ENCODE data around the gene PLXNA4.

PLXNA4 gene

GRCh38 chr7:132373879-132374278 lies 202.4 kb downstream of the PLXNA4 start:
- no peaks in the 10 kb centered on the region for H3K4me1 ChIP-seq (ENCODE audit: control insufficient read depth, low read length)
- no peak overlapping the region for H3K4me3 ChIP-seq (ENCODE audit: low read length)
- H4K20me1 ChIP-seq (ENCODE audit: control insufficient read depth, insufficient read depth, low read depth, low read length) = no peaks in the 10 kb centered on the region
- H3K9me3 ChIP-seq (ENCODE audit: control insufficient read depth, insufficient read depth, low read length) = no peaks in the 10 kb centered on the region
- H3K4me2 ChIP-seq (ENCODE audit: low read length) = no peak overlapping the region
- no peaks in the 10 kb centered on the region for H3F3A ChIP-seq (ENCODE audit: control insufficient read depth, insufficient read depth)
- no peaks in the 10 kb centered on the region for H3K36me3 ChIP-seq (ENCODE audit: control insufficient read depth, low read length)
- no peaks in the 10 kb centered on the region for H3K9me2 ChIP-seq (replicated peaks; ENCODE audit: control insufficient read depth, low read length)
- TF ChIP-seq CTCF (IDR thresholded peaks at IDR 0.05; ENCODE audit: low read depth, low read length, poor library complexity, severe bottlenecking) (no peak), EZH2phosphoT487 (IDR thresholded peaks at IDR 0.05; ENCODE audit: borderline replicate concordance, low read length) (no peak)
- H3K27me3 ChIP-seq (ENCODE audit: control insufficient read depth, low read length) = no peaks in the 10 kb centered on the region
- no peak overlapping the region for H3K27ac ChIP-seq (ENCODE audit: low read depth, low read length)
- H3K79me2 ChIP-seq (ENCODE audit: control insufficient read depth, low read length) = no peaks in the 10 kb centered on the region

- Histone ChIP-seq H3K4me2 (ENCODE audit: low read length) (no peak overlapping the region), H3K4me1 (ENCODE audit: control insufficient read depth, low read length) (no peaks in the 10 kb centered on the region), H4K20me1 (ENCODE audit: control insufficient read depth, insufficient read depth, low read depth, low read length) (no peaks in the 10 kb centered on the region), H3K9me2 (replicated peaks; ENCODE audit: control insufficient read depth, low read length) (no peaks in the 10 kb centered on the region), H3K36me3 (ENCODE audit: control insufficient read depth, low read length) (no peaks in the 10 kb centered on the region), H3K4me3 (ENCODE audit: low read length) (no peak overlapping the region), H3K27ac (ENCODE audit: low read depth, low read length) (no peak overlapping the region), H3F3A (ENCODE audit: control insufficient read depth, insufficient read depth) (no peaks in the 10 kb centered on the region), H3K79me2 (ENCODE audit: control insufficient read depth, low read length) (no peaks in the 10 kb centered on the region), H3K27me3 (ENCODE audit: control insufficient read depth, low read length) (no peaks in the 10 kb centered on the region), H3K9me3 (ENCODE audit: control insufficient read depth, insufficient read depth, low read length) (no peaks in the 10 kb centered on the region)
- TF ChIP-seq EZH2phosphoT487 (IDR thresholded peaks at IDR 0.05; ENCODE audit: borderline replicate concordance, low read length) (no peak), CTCF (IDR thresholded peaks at IDR 0.05; ENCODE audit: low read depth, low read length, poor library complexity, severe bottlenecking) (no peak)
These were observed 203.2 kb downstream of the PLXNA4 start for GRCh38 chr7:132373041-132373440.

DNA sequence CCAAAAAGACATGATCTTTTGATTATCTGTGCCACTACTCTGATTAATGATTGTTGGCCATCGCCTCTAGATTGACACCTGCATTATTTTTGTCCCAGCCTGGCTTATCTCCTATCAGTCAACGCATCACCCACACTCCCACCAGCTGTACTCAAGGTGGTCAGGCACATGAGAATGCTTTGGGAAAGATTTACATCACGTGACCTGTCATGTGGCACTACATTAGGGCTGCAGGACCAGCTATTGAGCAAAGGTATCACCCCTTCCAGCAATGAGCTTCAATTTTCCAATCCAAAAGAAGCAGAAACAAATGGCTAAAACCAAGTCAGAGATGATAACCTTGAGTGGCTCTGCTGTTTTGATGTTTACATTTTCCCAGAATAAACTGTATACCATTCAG lies 204.3 kb downstream of the PLXNA4 start:
- no peak overlapping the region for H3K27ac ChIP-seq (ENCODE audit: low read depth, low read length)
- H3K4me3 ChIP-seq (ENCODE audit: low read length) = no peak overlapping the region
- H3K27me3 ChIP-seq (ENCODE audit: control insufficient read depth, low read length) = no peaks in the 10 kb centered on the region
- H3K36me3 ChIP-seq (ENCODE audit: control insufficient read depth, low read length) = no peaks in the 10 kb centered on the region
- H3K79me2 ChIP-seq (ENCODE audit: control insufficient read depth, low read length) = no peaks in the 10 kb centered on the region
- no peak overlapping the region for H3K4me2 ChIP-seq (ENCODE audit: low read length)
- H3F3A ChIP-seq (ENCODE audit: control insufficient read depth, insufficient read depth) = no peaks in the 10 kb centered on the region
- H4K20me1 ChIP-seq (ENCODE audit: control insufficient read depth, insufficient read depth, low read depth, low read length) = no peaks in the 10 kb centered on the region
- no peak for TF ChIP-seq CTCF (IDR thresholded peaks at IDR 0.05; ENCODE audit: low read depth, low read length, poor library complexity, severe bottlenecking)
- TF ChIP-seq EZH2phosphoT487 (IDR thresholded peaks at IDR 0.05; ENCODE audit: borderline replicate concordance, low read length) = no peak
- H3K9me2 ChIP-seq (replicated peaks; ENCODE audit: control insufficient read depth, low read length) = no peaks in the 10 kb centered on the region
- no peaks in the 10 kb centered on the region for H3K9me3 ChIP-seq (ENCODE audit: control insufficient read depth, insufficient read depth, low read length)
- H3K4me1 ChIP-seq (ENCODE audit: control insufficient read depth, low read length) = no peaks in the 10 kb centered on the region

Measured in DOHH2 (cell line).